Colon (tissue), 2 donors: ENCODE measurements around the gene TTLL10.
"Not testable (repeated sequence)": the region's sequence is repeated elsewhere in the genome, so short reads cannot be mapped to it uniquely, and the experiment has no call there.

Experiments used
- FAIRE-seq: peaks from 2 replicates; lab custom pipeline; 2012; peaks lifted over from hg19 to GRCh38; lab: Jason Lieb, UNC
- donor health status: control.
- donor health status: control.

Gene TTLL10

GRCh38 chr1:1189111-1189510 lies 15.4 kb downstream of the TTLL10 start:
- no peak for FAIRE-seq

- no peak for FAIRE-seq
Measured at GRCh38 chr1:1191734-1192133, 18.1 kb downstream of the TTLL10 start.

- no peak for FAIRE-seq
Measured at GRCh38 chr1:1194723-1195122, 21.0 kb downstream of the TTLL10 start.

- FAIRE-seq: not testable (repeated sequence)
Measured at GRCh38 chr1:1195726-1196125, 22.0 kb downstream of the TTLL10 start.

- FAIRE-seq: no peak
Measured at GRCh38 chr1:1196431-1197187, 22.9 kb downstream of the TTLL10 start.

- FAIRE-seq: no peak
Measured at GRCh38 chr1:1197188-1197500, 23.5 kb downstream of the TTLL10 start.

- FAIRE-seq: no peak
Measured at GRCh38 chr1:1197551-1198422, 24.1 kb downstream of the TTLL10 start.

GRCh38 chr1:1198423-1199140 lies 24.9 kb downstream of the TTLL10 start:
- FAIRE-seq: no peak

- FAIRE-seq: no peak
Measured at GRCh38 chr1:1199141-1199960, 25.7 kb downstream of the TTLL10 start.

- no peak for FAIRE-seq
Measured at GRCh38 chr1:1199961-1200875, 26.5 kb downstream of the TTLL10 start.

- FAIRE-seq: no peak
Measured at GRCh38 chr1:1200876-1201810, 27.5 kb downstream of the TTLL10 start.

- FAIRE-seq: no peak
Measured at GRCh38 chr1:1202831-1203560, 29.3 kb downstream of the TTLL10 start.

- FAIRE-seq: no peak
Measured at GRCh38 chr1:1203561-1204424, 30.1 kb downstream of the TTLL10 start.

GRCh38 chr1:1204425-1204920 lies 30.8 kb downstream of the TTLL10 start:
- FAIRE-seq: no peak

GRCh38 chr1:1204998-1205768 lies 31.5 kb downstream of the TTLL10 start:
- FAIRE-seq: no peak

- FAIRE-seq: no peak
Measured at GRCh38 chr1:1205769-1206375, 32.2 kb downstream of the TTLL10 start.
